ENCODE measurements around the gene MYB.

DNA sequence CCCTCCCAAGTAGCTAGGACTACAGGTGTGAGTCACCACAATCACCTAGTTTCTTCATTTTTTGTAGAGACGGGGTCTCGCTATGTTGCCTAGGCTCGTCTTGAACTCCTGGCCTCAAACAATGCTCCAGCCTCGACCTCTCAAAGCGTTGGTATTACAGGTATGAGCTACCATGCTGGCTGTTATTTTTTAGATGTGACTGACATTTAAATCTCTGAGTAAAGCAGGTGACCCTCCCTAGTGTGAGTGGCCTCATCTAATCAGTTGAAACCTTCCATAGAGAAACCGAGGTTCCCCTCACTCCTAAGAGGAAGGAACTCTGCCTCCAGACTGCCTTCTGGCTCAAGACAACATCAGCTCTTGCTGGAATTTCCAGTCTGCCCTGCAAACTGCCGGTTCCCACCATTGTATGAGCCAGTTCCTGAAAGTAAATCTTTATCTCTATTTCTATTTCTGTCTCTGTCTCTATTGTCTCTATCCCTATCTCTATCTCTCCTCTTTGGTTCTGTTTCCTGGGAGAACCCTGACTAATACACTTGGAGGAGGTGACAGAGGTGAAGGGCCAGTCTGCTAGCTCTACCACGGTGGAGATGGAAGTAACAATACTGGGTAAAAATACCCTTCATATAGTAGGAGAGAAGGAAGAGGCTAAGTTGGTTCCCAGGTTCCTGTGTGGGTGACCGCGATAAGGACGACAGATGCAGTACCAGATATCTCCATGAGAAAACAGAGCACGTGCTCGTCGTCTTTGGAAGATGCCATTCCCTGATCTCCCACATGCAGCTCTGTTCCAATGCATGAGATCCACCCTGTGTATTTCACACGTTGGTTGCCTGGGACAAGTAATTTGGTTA lies 81.0 kb downstream of the MYB start:
- TF ChIP-seq, protein P1, sequence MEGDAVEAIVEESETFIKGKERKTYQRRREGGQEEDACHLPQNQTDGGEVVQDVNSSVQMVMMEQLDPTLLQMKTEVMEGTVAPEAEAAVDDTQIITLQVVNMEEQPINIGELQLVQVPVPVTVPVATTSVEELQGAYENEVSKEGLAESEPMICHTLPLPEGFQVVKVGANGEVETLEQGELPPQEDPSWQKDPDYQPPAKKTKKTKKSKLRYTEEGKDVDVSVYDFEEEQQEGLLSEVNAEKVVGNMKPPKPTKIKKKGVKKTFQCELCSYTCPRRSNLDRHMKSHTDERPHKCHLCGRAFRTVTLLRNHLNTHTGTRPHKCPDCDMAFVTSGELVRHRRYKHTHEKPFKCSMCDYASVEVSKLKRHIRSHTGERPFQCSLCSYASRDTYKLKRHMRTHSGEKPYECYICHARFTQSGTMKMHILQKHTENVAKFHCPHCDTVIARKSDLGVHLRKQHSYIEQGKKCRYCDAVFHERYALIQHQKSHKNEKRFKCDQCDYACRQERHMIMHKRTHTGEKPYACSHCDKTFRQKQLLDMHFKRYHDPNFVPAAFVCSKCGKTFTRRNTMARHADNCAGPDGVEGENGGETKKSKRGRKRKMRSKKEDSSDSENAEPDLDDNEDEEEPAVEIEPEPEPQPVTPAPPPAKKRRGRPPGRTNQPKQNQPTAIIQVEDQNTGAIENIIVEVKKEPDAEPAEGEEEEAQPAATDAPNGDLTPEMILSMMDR (IDR thresholded peaks at IDR 0.05) = no peak
- TF ChIP-seq ZFX (IDR thresholded peaks at IDR 0.05; ENCODE audit: borderline replicate concordance) = no peak
